G401 (cell line): ENCODE data around the gene IGF1R. TPM values are rescaled to one million over a fixed set of nuclear protein-coding genes. Genes with fewer than 3 reads are reported as not detected.

Experiments
- DNase-seq: peaks from one replicate; pipeline ENCODE4 v3.0.0-alpha.2; 2015; ENCODE audit warnings: low spot score
- in situ Hi-C: cut with HindIII; loops from 2 replicates; pipeline ENCODE4 v1.10.0; 2016; ENCODE audit warnings: low sequenced_read_pairs, mixed read lengths
- total RNA-seq: library from RNA; depleted of rRNA; stranded (reverse); fragments of >200 nt; shearing (Covaris generic); gene quantifications from 2 replicates; pipeline ENCODE4 v1.2.3, GENCODE V29; 2014

IGF1R gene
- total RNA-seq, 1 experiment from 2014 or later: 21.0 TPM

DNA sequence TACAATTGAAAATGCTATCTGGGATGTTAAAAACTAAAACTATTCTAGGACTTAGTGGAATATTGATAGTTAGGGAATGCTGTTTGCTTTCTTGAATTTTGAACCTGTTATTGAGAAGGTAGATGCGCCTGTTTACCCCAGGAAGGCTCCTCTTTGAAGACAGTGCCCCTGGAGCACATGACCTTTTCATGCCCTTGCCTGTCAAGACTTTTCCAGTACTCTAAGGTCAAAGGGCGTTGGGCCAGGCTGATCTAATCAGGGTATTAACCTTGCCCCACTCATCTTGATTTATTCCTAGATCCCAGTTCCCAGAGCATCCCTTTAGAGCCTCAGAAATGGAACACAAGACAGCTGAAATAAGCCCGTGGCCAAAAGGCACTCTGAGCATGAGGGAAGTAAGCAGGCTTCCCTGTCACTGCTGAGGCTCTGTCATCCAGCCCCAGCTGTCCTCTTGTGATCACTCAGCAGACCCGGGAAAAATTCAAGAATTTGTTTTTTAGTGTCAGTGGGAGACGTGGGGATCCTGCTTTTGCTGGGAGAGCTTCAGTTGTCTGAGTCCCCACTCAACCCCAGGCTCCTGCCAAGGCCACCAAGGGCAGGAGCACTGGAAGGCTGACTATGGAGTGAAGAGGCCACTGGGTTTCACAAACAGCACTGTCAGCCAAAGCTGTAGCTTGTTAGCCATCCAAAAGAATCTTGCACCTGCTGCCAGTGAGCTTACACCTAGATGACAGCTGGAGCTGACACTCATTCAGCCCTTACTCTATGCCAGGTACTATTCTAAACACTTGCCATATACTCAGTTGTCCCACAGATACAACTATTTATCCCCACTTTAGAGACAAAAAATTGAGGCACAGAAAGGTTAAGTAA is 190.3 kb downstream of the IGF1R start:
- in situ Hi-C loops: no loop called here
- no peak for DNase-seq

DNA sequence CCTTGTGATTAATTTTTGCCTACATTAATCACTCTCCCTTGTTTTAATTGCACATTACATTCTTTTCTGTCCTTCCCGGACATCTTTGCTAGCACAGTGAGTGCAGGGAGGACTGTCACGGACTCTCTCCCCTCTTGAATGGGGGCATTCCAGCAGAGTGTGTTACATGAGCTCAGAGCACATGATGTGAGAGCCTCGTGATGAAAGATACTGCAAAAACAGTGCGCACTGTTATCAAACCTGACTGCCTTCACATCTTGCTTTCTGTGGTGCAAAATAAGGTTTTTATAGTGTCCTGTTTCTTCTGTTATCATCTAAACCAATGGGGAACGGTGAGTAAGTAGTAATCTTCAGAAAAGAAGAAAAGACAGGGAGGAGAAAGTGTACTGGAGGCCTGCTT is 191.7 kb downstream of the IGF1R start:
- in situ Hi-C loops: no loop called here
- DNase-seq: no peak

DNA sequence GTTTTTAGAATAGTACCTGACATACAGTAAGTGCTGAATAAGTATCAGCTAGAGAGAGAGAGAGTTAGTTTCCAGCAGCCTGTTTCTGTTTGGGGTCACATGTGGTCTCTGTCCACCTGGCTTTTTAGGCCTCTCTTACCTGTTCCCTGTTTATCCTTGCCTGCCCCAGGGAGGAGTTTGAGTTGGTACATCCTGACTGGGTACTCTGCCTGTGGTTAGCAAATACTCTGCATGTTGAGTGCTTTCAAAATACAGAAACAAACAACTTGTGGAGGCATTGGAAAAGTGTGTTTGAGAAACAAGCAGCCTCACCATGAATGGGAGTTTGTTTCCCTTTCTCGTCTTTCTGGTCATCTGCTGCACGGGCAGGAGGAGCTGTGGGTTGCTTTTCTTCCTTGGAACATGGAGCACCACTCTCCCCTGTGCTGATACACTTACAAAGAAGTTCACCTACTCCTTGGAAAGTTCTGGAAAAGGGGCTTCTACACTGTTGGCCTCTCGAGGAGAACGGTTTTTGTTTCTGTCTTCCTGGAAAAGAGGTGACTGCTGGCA is 193.2 kb downstream of the IGF1R start:
- DNase-seq: no peak
- in situ Hi-C loops: no loop called here

DNA sequence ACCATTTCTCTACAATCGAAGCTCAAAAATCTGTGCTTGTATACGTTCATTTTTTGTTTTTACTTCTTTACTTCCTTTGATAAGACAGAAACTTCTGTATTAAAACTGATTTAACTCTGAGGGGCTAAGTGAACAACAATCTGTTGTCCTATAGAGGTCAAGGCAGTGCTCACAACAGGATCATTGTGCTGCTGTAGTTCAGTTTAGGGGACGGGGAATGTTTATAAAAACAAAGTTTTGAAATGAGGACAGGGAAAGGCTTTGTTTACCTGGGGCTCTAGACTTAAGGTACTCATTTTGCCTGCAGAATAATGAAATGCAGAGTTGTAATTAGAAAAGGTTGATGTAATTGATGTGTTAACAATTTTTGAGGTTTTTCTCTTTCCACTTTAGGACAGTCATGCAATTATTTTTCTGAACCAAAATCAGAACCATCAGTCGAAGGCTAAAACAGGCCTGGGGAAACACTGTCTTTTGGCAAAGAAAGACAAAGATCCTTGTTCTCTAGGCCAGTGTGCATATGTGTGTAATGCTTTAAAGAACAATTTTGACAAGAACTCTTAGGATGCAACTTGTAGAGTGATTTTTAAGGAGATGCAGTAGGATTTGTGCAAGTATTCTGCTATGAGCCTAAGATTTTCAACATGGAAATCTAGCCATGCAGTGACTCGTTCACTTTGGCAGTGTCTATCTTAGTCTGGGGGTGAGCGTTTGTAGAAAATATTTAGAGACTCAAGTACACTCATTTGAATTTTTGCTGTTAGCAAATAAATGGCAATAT is 194.0 kb downstream of the IGF1R start:
- DNase-seq: no peak
- in situ Hi-C loops: no loop called here

DNA sequence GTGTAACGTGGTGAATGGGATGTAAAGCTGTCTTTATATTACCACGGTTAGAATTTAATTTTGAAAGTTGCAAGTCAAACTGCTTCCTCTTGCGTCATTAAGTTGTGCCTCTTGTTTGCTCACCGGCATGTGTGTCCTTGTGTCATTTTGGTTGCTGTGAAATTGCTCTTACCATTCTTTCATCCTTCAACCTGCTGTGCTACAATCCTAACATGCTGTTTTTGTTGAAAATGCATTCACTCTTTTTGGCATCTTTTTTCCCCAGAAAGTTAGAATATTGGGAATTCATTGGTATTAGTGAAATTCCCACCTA is 194.6 kb downstream of the IGF1R start:
- DNase-seq: no peak
- in situ Hi-C loops: no loop called here

DNA sequence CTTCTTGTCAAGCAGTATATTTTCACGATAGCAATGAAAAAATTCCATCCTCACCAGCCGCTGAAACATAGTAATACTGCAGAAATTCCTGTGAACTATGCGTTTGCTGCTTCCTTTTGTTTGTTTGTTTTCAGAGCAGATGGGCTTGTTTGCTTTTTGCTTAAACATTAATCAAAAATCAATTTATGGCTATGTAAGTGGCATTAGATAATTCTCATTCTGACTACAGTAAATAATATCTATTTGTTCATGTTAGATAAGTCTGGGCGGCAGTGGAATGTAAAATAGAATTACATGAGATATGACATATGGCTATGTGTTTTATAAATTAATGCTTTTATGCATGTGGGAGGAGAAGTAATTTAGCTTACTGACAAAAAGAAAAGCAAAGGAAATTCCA is 195.5 kb downstream of the IGF1R start:
- in situ Hi-C loops: no loop called here
- DNase-seq: no peak

DNA sequence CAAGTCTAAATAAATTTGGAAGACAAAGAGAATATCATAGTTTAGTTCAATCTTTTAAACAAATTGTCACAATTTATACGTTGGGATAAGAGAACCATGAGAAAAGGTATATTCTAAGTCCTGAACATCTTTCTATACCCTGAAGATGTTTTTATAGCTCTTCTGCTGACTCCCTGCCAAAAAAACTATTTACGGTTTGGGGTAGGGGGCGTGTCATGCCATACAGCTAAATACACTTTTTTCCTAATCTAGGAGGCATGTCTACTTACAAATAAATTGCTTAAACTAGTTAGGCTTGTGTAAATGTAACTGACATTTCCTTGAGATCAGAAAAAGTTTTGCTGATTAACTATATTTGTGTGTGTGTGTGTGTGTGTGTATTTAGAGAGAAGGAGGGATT is 195.9 kb downstream of the IGF1R start:
- in situ Hi-C loops: no loop called here
- DNase-seq: no peak

DNA sequence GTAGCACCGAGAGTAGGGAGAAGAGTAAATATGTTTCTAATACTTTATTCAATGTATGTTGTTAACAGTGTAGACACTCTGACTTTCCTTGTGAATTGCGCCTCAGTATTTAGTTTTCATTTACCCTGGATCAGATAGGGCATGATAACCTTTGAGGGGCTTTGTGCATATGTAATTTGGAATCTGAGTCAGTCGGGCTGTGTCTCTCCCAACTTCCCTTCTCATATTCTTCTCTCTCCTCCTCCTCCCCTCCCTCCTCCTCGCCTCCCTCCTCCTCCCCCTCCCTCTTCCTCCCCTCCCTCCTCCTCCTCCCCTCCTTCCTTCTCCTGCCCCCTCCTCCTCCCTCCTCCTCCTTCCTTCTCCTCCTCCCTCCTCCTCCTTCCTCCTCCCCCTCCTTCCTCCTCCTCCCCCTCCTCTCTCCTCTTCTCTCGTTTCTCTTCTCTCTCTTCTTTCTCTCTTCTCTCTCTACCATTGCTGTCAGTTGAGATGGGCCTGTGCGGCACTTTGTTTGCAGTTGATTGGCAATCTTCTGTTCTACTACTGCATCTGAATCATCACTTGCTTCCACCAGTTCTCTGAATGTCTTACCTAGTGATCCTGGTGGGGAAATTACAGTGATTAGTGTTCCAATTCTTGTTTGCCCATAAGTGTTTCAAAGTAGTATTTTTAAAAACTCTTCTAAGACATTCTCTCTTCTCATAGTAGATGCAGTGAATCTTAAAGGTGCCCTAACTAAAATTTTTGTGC is 197.0 kb downstream of the IGF1R start:
- in situ Hi-C loops: no loop called here
- DNase-seq: no peak

DNA sequence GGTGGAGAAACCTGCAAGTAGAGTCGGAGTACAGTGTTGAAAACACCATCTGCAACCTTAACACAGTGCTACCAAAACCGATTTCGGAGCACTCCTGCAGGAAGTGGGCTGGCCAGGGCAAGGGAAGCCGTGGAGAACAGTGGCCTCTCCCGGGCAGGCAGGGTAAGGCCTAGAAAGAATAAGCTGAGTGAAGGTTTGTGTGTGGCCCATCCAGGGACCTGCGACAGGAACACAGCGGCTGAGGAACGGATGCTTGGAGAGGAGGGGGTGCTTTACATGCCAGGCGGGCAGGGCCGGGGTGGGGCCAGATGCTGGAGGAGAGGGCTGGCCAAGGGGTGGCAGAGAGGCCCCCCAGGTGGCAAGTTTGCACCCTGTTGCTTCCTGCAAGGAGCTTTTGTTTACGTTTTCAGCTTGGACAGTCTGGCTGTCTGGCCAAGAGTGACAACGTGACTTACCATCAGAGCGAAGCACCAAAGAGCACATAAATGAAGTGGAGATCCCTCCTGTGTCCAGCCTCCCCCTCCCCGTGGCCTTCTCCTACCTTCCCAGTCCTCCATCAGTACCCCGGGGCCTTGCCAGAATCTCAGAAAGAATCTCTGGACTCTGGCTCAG is 202.7 kb downstream of the IGF1R start:
- in situ Hi-C loops: no loop called here
- peak; percentile 90 for DNase-seq

DNA sequence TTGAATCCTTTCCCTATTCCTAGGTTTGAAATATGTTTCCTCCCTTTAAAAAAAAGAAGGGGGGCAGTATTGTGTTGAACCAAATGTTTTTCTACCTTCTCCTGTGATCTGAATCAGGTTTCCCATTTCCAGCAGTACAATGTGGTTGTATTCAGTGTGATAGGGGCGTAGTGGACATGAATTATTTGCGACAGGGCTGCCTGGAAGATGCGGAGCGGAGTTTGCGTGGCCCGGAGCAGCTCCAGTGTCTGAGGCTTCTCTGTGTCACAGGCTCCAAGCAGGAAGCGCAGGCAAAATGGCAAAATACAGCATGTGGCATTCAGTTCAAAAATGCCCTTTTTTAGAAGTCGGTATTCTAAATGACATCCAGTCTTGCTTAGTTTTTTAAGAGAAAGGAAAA is 204.8 kb downstream of the IGF1R start:
- in situ Hi-C loops: no loop called here
- peak; percentile 96 for DNase-seq

DNA sequence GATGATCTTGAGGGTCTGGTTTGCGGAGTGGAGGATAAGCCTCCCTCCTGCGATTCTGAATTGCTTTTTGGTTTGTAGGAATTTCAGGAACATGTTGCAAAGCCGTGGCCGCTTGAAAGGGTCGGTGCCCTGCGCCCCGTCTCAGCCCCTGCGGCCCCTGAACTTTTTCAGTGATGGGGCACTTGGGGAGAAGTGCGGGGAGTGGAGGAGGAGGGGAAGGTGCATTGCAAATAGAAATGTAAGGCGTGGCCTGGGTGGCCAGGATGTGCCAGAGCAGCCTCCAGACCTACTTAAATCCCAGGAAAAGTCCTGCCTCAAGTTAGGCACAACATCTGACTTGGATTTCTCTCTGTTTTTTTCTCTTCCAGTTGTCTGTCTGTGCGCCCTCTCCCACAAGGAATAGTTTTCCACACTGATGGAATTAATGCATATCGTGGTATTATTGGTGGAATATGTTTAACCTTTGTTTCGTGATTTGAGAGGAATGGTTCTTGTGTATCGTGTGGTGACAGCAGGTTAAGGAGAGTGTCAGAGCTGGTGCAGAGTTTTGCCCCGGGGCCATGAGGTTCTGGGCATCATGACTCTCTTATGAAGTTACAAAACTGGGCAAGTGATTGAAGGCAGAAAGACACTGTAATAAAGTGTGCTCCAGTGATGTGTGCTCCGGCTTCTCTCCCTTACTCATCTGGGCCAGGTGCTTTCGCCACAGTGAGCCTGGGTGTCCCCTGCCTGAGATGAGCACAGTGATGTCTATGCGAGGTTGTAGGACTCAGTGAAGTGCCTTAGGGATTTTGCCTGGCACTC is 205.5 kb downstream of the IGF1R start:
- in situ Hi-C loops: no loop called here
- DNase-seq: no peak

DNA sequence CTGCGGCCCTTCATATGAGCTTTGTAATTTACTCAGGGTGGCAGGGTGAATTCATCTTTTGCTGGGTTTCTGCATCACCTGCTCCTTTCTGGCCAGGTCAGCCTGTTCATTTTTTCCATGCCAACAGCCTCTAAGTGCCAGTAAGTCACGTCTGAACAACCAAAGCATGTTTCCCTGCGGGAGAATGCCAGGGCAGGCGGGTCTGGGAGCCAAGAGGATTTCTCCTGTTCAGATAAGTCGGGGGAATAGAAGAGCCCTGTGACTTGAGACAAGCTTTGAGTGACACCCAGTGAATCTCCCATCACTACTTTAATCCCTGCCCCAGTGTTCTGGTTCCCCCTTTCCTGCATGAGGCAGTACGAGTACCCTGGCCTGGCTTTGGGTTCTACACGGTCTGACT is 206.2 kb downstream of the IGF1R start:
- in situ Hi-C loops: no loop called here
- peak; percentile 71 for DNase-seq

DNA sequence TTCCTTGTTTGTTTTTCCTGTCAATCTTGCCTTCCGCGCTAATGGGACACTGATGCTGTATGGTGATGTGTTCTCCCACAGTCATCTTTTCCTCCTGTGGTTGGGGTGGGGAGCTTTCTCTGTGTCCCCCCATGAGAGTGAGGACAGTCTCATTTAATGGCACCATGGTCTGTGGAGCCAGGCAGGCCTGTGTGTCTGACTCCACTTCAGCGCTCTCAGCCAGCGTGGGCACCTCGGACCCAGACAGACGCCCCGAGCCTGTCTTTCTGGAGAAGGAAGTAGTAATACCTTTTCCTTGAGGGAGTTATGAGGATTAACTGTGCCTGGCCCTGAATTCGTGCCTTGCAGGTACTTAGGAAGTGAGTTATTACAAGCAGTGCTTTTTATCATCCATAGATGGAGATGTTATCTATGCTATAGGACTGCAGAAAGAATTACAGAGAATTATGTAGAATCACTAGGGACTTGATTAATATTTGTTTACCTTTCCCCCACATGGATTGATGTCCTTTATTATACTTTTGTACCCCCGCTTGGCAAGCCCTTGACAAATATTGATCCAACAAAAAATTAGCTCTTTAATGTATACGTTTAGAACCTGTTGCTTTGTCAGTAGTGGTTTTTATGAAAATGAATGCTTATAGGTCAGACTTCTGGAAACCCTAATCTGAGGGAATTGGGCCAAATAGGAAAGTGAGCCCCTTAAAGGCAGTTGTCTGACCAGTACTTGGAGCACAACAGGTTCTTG is 206.9 kb downstream of the IGF1R start:
- in situ Hi-C loops: no loop called here

DNA sequence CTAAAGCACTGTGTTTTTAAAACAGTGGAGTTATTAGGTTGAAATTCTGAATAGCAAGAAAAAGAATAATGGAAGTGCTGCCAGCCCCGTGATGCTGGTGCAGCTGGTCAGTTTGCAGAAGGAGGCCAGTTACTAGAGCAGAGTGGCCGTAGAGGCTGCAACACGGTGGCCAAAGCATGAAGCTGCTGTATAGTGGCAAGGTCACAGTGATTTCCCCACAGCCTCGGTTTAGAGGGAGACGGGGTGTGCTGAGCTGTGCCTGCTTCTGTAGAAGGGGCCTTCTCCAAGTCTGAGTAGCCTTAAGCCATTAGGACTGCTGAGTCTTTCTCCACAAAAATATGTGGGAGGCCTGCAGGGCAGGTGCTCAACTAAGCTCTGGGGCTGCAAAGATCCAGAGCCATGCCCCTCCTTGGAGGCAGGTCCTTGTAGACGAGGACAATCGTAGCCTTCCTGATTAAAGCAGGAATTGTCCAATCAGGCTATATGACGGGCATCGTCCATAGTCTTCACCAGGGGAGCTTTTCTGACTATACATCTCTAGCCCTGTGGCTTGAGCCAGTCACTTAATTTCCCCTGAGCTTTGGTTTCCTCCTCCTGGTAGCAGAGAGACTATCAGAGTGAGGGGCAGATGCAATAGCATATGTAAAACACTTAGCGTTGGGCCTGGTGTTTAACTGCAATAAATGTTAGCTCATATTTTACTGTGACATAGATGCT is 207.6 kb downstream of the IGF1R start:
- in situ Hi-C loops: no loop called here
- DNase-seq: no peak

More for the DNA sequence above, 206.9 kb downstream of the IGF1R start:
- no peak for DNase-seq

DNA sequence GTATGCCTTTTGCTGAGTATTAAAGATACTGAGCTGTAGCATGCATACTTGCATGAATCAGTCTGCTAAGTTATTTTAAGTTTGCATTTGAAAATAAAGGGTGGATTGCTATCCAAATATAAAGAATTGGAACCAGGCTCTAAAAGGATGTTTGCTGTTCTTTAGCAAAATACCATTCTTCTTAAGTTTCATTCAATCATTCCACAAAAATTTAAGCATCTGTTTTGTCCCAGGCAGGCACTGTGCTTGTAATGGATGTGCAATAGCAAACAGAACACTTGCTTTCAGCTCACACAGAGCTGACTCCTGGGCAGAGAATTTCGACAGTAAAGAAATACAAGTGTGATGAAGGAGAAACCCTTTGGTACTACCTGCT is 208.2 kb downstream of the IGF1R start:
- DNase-seq: no peak
- in situ Hi-C loops: no loop called here

DNA sequence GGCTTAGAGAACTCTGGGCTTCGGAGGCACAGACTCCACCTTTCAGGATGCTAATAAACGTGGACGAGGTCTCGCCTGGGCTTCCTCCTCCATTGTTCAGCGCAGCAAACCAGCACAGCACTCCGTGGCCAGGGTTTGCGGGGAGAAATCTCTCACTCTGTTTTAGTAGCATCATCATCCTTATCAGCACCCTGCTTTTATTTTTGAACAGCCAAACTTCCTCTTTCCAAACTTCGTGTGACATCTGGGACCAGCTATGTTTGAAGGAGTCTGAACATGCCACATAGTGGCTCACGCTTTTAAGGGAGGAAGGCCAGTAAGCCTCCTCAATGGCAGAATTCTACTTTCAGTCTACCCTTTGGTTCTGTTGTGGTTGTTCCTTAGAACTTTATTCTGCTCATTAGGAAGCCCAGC is 210.3 kb downstream of the IGF1R start:
- in situ Hi-C loops: no loop called here
- no peak for DNase-seq

DNA sequence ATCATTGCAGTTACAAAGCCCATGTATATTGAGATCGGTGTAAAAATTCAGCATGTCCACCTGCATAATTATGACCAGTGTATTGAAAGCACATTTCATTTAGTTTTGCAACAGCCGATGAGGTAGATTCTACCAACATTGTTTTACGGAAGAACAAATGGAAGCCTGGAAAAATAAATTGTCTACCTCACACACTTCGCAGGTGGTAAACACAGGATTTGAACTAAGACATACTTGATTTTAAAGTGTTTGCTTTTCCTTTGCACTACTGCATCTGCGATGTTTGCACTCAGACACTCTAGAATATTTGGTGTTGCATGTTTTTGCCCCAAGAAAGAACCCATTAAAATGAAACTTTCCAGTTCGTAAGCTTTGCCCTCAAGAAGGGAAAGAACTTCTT is 210.8 kb downstream of the IGF1R start:
- in situ Hi-C loops: no loop called here
- DNase-seq: no peak
